GM15510 (cell line): ENCODE data around the gene MORF4L1.

ENCODE experiments used
- POLR2A ChIP-seq: IDR thresholded peaks from 3 replicates; pipeline ENCODE4 v1.6.1; 2011; ENCODE audit warnings: borderline replicate concordance; ENCODE audit not compliant: insufficient read length; ENCODE audit errors: extremely low read depth

Gene MORF4L1

GRCh38 chr15:78880242-78880533 is 7.5 kb downstream of the MORF4L1 start:
- TF ChIP-seq POLR2A = no peak

- no peak for TF ChIP-seq POLR2A
Measured at GRCh38 chr15:78880813-78881212, 8.1 kb downstream of the MORF4L1 start.

DNA sequence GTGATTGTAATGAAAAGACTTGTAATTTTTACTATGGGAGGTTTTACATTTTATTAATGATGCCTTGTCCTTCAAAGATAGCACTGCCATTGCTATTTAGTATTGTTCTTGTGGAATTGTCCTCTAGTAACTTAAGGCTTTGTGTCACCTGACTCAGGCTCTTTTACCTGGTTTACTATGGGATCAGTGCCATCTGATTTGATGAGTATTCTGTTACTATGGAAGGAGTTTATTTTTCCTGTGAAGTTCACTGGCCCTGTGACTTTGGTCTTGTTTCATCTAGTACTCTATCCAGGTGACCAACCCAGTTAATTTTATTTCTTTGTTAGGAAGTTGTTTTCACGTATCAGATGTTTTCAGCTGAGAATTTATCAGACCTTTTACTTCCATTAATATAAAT is 9.0 kb downstream of the MORF4L1 start:
- TF ChIP-seq POLR2A = no peak

GRCh38 chr15:78889000-78889399 is 16.3 kb downstream of the MORF4L1 start:
- no peak for TF ChIP-seq POLR2A

GRCh38 chr15:78893538-78893937 is 20.8 kb downstream of the MORF4L1 start:
- no peak for TF ChIP-seq POLR2A

GRCh38 chr15:78895471-78895870 is 22.8 kb downstream of the MORF4L1 start:
- TF ChIP-seq POLR2A = no peak

DNA sequence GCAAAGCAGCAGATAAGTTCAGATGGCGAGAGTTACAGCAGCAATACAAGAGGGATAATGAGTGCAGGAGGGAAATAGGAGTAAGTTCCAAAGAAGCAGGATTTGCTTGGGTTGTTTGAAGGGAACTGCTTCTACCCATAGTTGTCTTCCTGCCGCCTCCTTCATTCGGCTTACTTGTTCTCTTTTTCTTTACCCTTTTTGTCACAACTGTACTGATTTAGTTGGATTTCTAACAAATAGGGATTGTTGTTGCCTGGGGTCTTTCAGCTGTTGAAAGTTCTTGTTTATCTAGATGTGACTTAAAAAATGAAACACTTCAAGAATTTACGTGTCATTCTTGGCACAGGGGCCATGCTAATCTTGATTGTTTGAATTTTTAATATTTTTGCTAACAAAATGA is 25.9 kb downstream of the MORF4L1 start:
- no peak for TF ChIP-seq POLR2A

GRCh38 chr15:78904599-78905358 is 32.1 kb downstream of the MORF4L1 start:
- TF ChIP-seq POLR2A = no peak

DNA sequence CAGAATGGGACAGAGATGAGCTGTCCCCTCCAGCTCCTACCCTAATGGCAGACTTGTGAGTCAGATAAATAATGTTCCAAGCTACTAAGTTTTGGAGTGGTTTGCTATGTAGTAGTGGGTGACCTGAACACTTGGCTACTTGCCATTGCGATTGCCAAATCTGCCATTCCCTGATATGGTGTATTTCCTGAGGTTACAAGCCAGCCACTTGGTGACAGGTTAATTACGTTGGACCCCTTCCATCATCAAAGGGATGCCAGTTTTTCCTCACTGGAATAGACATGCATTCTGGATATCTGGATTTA is 33.6 kb downstream of the MORF4L1 start:
- TF ChIP-seq POLR2A = no peak

DNA sequence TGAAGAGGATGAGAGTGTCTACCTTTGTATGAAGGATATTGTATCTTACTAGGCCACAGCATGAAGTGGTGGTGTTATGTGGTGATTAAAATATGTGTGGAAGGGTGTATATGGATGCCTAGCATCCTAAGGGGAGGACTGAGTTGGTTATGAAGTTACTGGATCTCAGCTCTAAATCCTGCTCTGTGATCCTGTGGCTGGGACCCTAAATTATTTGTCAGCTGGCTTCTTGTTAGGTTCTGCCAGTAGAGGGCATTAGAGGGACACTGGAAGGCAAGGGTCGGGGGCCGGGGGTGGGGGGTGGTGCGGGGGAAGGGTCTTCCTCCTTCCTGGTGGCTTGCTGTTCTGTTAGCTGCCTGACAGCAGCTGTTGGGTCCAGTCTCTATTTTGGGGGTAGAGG is 34.9 kb downstream of the MORF4L1 start:
- TF ChIP-seq POLR2A = no peak

DNA sequence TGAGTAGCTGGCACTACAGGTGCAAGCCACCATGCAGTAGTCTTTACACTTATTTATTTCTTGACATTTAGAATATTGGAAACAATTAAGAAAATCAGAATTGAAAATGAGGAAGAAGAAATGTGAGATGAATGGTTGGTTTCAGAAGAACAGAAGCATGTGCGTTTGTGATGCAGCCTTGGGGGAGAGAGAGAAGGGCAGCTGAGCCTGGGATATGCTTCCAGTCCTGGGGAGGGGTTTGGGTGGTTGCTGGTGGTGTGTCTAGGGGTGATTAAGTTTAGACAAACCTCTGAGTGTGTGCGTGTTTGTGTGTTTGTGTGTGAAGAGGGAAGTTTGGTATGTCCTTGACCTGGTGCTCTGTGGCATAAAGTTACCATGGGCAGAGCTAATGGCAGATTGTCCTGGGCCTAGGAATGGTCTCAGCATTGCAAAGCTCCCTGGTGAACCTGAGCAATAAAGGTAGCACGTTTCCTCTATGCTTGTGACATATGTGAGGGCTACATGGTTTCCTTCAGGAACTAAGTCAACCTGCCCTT is 36.5 kb downstream of the MORF4L1 start:
- peak; percentile 0 for TF ChIP-seq POLR2A

- peak; percentile 16 for TF ChIP-seq POLR2A
Measured at GRCh38 chr15:78909791-78910228, 37.1 kb downstream of the MORF4L1 start.

DNA sequence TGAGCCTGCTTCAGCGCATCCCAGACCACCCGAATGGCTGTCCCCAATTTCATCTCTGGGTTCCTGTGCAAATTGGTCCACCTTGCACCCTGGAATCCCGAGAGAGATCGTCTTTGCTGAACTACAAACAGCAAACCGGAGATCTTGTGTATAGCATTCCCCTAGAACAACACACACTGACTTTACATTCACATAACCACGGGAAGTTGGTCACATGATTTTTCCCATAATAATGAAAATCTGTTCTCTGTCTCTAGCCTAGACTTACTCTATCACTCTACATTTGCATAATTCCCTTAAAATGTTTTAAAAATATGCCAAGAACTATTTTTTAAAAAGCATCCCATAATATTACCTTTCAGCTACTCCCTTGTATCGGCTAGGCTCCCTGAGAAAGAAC is 37.6 kb downstream of the MORF4L1 start:
- TF ChIP-seq POLR2A = no peak

GRCh38 chr15:78912316-78912715 is 39.6 kb downstream of the MORF4L1 start:
- TF ChIP-seq POLR2A = no peak

GRCh38 chr15:78913012-78913411 is 40.3 kb downstream of the MORF4L1 start:
- no peak for TF ChIP-seq POLR2A

DNA sequence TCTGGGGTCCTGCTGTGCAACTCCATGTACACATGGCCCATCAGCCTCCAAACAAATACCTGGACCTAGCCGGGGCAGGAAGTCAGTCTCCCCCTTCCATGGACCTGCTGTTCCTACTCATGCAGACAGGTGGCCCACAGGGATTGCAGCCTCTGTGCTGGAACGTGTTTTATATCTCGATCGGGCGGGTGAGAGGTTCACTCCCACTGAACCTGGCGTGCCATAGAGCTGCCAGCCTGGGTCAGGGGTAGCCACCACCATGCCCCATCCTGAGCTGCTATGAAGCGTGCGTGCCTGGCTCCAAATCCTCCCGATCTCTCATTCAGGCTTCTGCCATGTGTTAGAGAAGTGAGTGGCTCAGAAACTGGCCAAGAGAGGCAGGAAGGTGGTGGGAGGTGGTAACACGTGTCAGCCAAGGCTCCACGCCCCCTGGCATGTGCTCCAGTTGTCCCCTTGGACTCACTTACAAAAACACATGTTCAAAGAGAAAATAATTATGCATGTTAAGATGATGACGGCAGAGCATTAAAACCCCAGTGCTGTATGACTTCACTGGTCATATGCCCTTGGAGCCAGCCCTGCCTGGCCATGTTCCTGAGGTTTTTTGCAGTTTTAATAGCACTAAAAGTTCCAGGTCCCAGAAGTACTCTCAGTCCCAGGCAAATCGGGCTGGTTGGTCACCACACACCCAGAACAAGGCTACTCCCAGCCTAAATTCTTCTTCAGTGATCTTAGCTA is 41.5 kb downstream of the MORF4L1 start:
- no peak for TF ChIP-seq POLR2A

DNA sequence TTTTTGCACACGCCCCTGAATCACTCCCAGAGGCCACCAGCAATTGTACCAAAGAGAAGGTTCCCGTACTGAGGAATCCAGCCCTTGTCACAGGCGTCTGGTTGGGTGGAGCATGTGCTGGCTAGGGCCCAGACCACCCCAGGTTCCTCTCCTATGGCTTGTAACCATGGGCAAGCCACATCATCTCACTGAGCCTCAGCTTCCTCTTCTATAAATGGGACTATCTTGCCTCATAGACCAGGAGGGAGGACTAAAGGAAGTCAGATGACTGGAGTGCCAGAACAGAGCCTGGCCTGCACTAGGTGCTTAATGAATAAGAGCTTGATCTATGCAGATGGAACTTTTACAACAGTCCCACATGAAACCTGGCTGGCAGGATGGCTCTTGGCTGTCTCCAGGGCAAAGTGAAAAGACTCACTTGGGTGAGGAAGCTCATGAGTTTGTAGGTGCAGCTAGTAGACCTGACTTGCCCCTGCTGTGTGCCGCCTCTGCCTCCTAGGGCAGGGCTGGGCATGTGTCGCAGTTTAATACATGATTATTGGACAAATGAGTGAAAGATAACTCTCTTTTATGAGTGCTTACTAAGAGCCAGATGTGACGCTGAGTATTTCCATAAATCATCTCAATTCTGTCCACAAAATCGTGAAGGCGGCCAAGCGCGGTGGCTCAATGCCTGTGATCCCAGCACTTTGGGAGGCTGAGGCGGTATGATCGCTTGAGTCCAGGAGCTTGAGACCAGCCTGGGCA is 42.8 kb downstream of the MORF4L1 start:
- TF ChIP-seq POLR2A = no peak

- TF ChIP-seq POLR2A = no peak
Measured at GRCh38 chr15:78916088-78916487, 43.4 kb downstream of the MORF4L1 start.
